Stimulated activated CD4-positive, alpha-beta T cell treated with anti-CD3 and anti-CD28 coated beads, Interleukin-2, amount 100 ng/mL, for 24 hours (primary cell): ENCODE results near the gene LDAH.

Experiments used
- DNase-seq, 2 donors: peaks; one replicate each; pipeline ENCODE4 v3.0.0-alpha.2; 2020

Gene LDAH

GRCh38 chr2:20666304-20667150 is 156.4 kb downstream of the LDAH start, which contains the start of gene GDF7:
Gene GDF7 (plus strand): TSS chr2:20667144. CDS start chr2:20667240, 96 bp downstream.
- DNase-seq, result peak; percentile 30 to 32

DNA sequence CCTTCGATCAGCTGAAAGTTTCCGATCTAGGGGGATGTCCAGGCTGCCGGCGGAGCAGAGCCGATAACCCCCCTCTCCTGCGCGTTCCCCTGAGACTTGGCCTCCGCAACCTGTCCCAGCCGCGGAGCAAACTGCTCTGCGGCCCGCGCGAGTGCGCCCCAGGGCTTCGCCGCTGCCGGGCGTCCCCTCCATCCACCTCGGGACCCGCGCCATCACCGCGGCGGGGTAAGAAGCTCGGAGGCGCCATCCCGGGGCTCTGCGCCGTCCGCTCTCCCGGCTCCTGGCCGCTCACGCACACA is 156.9 kb downstream of the LDAH start:
- DNase-seq, result no peak

DNA sequence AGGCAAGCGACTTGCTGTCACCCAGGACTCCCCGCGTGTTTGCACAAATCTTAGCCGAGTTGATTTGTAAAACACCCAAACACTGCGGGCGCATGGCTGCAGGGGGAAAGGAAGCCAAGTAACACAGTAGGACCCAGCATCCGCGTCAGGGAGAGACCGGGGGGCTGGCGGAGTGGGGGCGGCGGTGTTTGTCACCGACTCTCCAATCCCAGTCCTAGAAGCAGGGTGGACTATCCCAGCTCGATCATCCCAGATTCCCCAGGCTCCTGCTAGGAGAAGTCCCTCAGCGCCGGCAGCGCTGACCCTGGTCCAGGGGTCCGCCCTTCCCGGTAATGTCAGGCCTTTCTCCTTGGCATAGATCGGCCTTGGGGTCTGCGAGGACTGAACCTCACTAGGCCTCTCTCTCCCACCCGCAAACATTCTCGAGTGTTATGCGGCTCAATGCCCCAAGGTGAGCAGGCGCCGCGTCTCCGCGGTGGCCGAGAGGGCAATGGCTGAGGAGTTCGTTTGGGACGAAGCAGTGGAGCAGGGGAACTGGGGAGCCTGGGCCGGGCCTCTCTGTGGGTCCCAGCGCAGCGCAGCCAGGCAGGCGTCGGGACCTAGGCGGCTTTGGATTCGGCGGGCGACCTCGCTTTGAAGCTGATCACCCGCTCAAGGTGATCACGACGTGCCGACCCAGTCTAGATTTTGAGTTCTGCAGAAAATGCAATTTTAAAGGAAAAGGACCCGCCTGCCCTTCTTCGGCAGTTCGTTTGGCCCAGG is 157.5 kb downstream of the LDAH start:
- DNase-seq, result no peak

GRCh38 chr2:20664431-20665242 is 158.3 kb downstream of the LDAH start:
- no peak for DNase-seq

- no peak for DNase-seq
Observed at GRCh38 chr2:20664071-20664390, 158.9 kb downstream of the LDAH start.

DNA sequence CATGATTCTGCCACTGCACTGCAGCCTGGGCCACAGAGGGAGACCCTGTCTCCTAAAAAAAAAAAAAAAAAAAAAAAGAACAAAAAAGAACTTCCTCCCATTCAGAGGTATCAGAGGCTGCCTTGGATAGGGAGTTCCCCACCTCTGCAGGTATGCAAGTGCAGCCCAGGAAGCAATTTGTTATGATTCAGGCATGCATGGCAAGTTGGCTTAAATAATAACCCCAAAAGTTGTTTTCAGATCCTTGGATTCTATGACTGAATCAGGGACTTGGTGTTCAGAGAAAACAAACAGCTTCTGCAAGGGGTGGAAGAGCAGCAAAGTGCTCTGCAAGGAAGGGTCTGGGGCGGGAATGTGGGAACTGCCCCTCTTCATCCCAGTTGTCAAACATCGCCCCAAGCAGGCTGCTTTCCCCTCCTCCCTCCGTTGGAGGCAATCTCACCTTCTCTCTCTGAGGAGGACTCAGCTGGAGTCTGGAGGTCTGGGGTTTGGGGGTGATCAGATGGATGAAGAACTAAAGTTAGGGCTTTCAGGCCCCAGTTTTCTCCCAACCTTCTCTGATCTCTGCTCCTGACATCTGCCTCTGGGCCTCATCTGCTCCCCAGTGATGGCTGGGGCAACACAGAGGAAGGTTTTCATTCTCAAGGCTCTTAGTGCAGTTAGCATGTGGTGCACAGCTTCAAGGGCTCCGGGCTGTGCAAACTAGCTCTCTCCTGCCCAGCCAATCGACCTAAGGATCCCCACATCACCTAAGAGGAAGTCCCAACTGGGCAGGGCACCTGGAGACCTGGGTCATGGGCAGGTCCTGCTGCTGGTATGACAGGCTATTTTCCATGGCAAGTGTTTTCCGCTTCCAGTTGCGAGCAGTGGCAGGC is 159.5 kb downstream of the LDAH start:
- no peak for DNase-seq

DNA sequence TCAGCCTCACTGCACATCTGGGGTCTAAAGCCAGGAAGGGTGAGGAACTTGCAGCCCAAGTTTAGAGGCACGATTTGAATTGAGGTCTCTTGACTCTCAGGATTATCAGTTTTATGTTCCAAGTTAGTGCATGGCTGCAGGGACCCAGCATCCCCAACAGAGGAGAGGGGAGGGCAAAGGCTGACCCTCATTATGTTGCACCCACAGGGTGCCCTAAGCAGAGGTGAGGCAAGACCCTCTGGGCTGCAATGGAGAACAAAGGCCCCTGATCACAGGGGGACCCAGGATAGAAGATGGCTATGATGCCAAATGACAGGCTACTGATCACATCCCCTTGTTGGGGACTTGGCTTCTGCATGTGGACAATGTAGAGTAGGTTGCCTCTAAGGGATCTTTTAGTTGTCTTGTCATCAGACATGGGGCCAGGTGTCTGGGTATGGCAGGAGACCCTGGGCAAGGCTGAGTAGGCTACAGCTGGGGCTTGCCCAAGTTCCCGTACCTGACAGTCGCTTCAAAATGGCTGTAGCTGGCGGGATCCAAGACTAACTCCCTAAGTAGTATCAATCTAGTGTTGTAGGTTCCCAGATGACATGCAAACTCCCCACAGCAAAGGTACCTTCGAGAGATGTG is 160.5 kb downstream of the LDAH start:
- no peak for DNase-seq

DNA sequence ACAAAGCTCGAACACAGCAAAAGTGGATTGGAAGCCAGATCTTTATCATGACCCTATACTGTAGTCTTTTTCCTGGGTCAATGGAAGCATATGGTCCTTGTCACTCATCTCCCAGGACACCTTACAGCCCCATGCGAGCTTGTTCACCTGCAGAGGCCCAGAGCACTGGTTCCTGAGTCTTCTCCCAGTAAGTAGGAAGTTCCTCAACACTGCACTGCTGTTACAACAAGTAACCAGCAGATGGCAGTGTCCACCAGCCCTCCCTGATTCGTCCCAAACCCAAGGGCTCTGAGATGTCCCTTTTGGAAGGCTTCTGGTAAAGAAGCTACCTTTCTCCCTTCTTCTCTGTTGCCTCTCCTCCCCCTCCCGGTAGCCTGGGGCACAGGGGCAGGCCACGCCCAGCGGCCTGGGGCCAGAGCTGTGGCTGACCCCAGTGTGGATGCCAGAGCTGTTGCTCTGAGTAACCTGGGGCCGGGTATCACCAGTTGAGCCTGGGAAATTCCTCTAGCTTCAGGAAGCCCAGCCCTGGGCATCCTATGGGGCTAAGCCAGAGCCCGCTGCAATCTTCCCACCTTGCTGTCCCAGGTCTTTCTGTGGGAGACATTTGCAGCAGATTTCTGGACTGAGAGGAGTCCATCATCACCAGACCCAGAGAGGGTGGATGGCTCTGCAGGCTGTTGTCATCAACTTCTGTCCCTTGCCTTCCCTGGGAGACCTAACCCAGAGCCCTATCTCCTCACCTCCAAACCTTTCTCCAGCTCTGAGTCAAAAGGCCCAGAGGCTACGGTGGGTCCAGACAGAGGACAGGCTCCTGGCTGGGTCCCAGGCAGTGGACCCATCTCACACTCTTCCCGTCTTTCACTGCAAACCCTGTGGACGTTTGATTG is 161.2 kb downstream of the LDAH start:
- peak; percentile 67 to 70 for DNase-seq

DNA sequence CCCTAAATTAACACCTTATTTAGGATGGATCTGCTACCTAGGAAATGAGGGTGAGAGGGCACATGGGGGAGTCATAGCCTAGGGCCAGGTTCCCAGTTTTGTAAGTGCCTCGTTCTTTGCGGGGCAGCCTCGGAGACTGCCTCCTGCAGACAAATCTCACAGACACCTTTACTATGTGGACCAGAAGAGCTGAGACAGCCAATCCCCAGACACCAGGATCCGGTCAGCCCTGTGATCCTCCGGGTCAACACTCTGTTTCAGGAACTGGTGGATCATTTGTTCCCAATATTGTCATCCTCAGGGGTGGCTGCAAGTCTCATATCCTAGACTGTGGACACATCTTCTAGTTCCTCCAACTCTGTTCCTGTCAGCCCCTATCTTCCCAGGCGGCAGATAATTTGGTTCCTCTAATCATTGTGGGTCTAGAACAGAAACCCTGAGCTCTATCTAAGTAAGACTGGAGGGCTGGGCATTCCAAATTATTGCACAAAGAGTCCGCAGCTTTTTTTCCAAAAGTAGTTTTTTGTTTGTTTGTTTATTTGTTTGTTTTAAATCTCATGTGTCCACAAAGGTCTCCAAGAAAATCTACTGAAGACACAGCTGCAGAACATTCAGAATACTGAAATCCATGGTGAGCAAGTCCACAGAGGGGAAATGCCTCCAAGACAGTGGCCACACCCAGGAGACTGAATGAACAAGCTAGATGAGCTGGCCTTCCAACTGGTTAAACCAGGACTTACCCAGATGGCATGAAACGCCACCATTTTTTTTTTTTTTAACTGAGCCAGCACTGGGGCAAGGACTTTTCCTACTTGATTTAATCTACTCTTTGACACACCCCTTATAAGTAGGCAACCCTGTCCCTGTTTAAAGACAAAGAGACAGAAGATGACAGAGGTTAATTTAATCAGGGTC is 162.1 kb downstream of the LDAH start:
- DNase-seq, result no peak

GRCh38 chr2:20657522-20658235 is 165.2 kb downstream of the LDAH start:
- no peak for DNase-seq

GRCh38 chr2:20656561-20656960 is 166.3 kb downstream of the LDAH start:
- no peak for DNase-seq

DNA sequence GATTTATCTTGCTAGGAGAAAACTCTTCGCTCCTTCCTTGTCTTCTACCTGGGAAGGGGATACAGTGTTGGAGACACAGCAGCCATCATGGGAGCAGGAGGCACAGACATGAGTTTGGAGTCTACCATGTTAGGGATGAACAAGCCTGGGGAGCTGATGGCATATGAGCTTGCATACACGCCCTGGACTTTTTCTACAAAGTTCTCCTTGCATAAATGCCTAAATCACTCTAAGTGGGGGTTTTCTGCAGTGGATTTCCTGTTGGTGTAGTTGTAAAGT is 168.4 kb downstream of the LDAH start:
- no peak for DNase-seq

DNA sequence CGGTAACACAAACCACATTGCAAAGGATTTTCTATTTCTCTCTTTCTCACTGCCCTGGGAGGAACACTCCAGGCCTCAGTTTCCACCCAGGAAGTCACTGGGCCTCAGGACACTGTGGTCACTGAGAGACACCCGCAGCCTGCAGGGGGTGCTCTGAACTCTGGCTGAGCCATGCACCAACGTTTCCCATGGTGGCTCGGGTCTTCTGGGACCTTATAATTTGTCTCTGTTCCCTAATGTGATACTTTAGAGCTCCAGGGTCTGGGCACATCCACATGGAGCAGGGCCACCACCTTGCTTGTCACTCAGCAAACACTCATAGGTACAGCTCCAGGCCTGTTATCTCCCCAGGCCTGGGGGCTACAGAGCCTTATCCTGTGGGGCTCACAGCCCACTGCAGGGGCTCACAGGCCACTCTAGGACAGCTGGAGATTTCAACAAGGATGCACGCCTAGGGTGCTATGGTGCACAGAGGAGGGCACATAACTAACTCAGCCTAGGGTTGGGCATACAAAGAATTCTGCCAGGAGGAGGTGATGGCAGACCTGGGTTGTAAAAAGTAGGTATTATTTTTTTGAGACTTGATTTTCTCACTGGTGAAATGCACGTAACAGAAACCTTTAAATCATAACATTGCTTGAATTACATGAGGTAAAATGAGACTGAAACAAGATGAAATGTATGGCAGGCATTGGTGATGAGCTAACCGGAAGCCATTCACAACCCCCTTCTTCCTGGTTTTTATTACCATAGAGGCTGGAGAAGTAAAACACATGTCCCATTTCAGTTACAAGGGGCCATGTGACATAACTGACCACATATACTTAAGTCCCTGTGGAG is 169.0 kb downstream of the LDAH start:
- no peak for DNase-seq

GRCh38 chr2:20652673-20653575 is 170.0 kb downstream of the LDAH start:
- no peak for DNase-seq

DNA sequence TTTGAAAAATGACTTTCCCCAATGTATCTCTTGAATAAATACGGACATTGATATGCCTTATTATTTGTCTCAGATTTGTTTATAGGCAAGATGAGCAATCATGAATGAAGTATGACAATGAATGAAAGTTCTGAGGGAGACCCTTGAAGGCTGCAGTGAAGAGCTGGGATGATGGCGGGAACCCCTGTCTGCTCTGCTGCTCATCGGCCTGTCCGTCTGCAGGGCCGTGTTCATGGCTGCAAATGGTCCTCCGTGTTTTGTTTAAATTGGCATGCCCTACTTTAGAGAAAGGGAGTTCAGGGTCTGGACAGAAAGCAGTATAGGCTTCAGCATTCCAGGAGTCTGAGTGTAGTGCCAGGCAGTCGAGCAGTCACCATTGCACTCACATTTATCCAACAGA is 170.8 kb downstream of the LDAH start:
- DNase-seq, result no peak

DNA sequence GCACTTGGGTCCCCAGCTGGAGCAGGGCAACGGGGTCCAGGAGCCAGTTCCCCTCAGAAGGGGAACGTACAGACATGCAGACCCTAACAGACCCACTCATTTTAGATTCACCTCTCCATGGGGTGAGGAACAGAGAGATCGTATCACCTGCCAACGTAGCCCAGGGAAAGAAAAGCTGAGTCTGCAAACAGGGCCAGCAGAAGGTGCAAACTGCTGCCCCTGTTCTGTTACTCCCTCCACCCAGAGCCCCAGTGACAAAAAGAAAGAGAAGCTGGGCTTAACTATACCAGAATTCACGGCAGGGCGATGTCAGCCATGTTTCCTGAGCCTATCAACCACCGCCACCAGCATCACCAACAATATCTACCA is 171.2 kb downstream of the LDAH start:
- no peak for DNase-seq
